Umbilical cord (tissue), 2 donors: ENCODE measurements around the gene KANK4. TPM values are rescaled to one million over a fixed set of nuclear protein-coding genes. Genes with fewer than 3 reads are reported as not detected.

ENCODE experiments used
- DNase-seq: peaks from one replicate; pipeline ENCODE4 v3.0.0-alpha.2; 2015; ENCODE audit warnings: low spot score
- total RNA-seq: library from RNA; depleted of rRNA; stranded (reverse); fragments of >200 nt; gene quantifications from one replicate; pipeline ENCODE4 v1.2.3, GENCODE V29; 2014; ENCODE audit warnings: low replicate concordance; ENCODE audit not compliant: insufficient read depth

The KANK4 gene
- 16.1 TPM for total RNA-seq

GRCh38 chr1:62318756-62319544, at the start of gene KANK4:
Gene KANK4, minus strand, starts transcription at chr1:62319434. Its CDS starts 37,870 bp downstream, at chr1:62281564.
- peak; percentile 60 for DNase-seq

GRCh38 chr1:62368989-62369388, 49.8 kb upstream of the KANK4 start:
- no peak for DNase-seq

- DNase-seq, result no peak
These were observed 47.8 kb upstream of the KANK4 start for GRCh38 chr1:62367005-62367557.

GRCh38 chr1:62364721-62365120, 45.5 kb upstream of the KANK4 start:
- no peak for DNase-seq

GRCh38 chr1:62362926-62363325, 43.7 kb upstream of the KANK4 start:
- no peak for DNase-seq

GRCh38 chr1:62362061-62362917, 43.1 kb upstream of the KANK4 start:
- no peak for DNase-seq

- no peak for DNase-seq
These were observed 42.2 kb upstream of the KANK4 start for GRCh38 chr1:62361431-62361830.

GRCh38 chr1:62358665-62359373, 39.6 kb upstream of the KANK4 start:
- peak; percentile 71 for DNase-seq

GRCh38 chr1:62357916-62358315, 38.7 kb upstream of the KANK4 start:
- DNase-seq, result no peak

GRCh38 chr1:62356257-62356835, 37.1 kb upstream of the KANK4 start:
- DNase-seq, result no peak

- no peak for DNase-seq
These were observed 35.9 kb upstream of the KANK4 start for GRCh38 chr1:62355095-62355494.

GRCh38 chr1:62353853-62354252, 34.6 kb upstream of the KANK4 start:
- no peak for DNase-seq

- DNase-seq, result no peak
These were observed 33.2 kb upstream of the KANK4 start for GRCh38 chr1:62352387-62352786.

- no peak for DNase-seq
These were observed 30.4 kb upstream of the KANK4 start for GRCh38 chr1:62349470-62350233.

GRCh38 chr1:62346886-62347285, 27.7 kb upstream of the KANK4 start:
- no peak for DNase-seq

GRCh38 chr1:62343911-62344310, 24.7 kb upstream of the KANK4 start:
- no peak for DNase-seq

GRCh38 chr1:62342270-62342669, 23.0 kb upstream of the KANK4 start:
- no peak for DNase-seq

GRCh38 chr1:62341615-62342014, 22.4 kb upstream of the KANK4 start:
- no peak for DNase-seq

- no peak for DNase-seq
These were observed 21.9 kb upstream of the KANK4 start for GRCh38 chr1:62341089-62341488.
